Activated CD4-positive, alpha-beta memory T cell treated with anti-CD3 and anti-CD28 coated beads for 36 hours (primary cell): Measurements from ENCODE around the gene HLA-DRA. TPM values are rescaled to one million over a fixed set of nuclear protein-coding genes. Genes with fewer than 3 reads are reported as not detected.

Experiments
- CTCF ChIA-PET: fragments of 350-600 bp; sonication (Branson Sonifier 250); formaldehyde crosslinking; loops from one replicate; lab custom pipeline; 2021; ENCODE audit warnings: antibody characterized with exemption, inconsistent platforms; lab: Charles Lee
- POLR2A ChIA-PET: fragments of 350-600 bp; sonication (Branson Sonifier 250); formaldehyde crosslinking; loops from one replicate; lab custom pipeline; 2021; ENCODE audit warnings: antibody characterized with exemption; lab: Charles Lee
- DNase-seq: peaks from one replicate; pipeline ENCODE4 v3.0.0-alpha.2; 2020
- H3K27ac Mint-ChIP-seq: one replicate; pipeline ENCODE4 v1.8.0; 2021; ENCODE audit warnings: mixed read lengths
- H3K27me3 Mint-ChIP-seq: one replicate; pipeline ENCODE4 v1.8.0; 2021; ENCODE audit warnings: mixed read lengths
- H3K36me3 Mint-ChIP-seq: one replicate; pipeline ENCODE4 v1.8.0; 2021; ENCODE audit warnings: mixed read lengths
- H3K4me1 Mint-ChIP-seq: one replicate; pipeline ENCODE4 v1.8.0; 2021; ENCODE audit warnings: low read depth, mixed read lengths
- H3K4me3 Mint-ChIP-seq: one replicate; pipeline ENCODE4 v1.8.0; 2021; ENCODE audit warnings: mild to moderate bottlenecking, mixed read lengths
- H3K9me3 Mint-ChIP-seq: one replicate; pipeline ENCODE4 v1.8.0; 2021; ENCODE audit warnings: mixed read lengths
- intact Hi-C: fragments of 100-400 bp; cut with micrococcal nuclease; formaldehyde crosslinking; loops from one replicate; pipeline ENCODE4 v1.15.1; 2023
- total RNA-seq, 2 experiments: library from RNA; stranded (reverse); gene quantifications; one replicate each; pipeline ENCODE4 v1.2.3, GENCODE V29; 2021

HLA-DRA gene
- total RNA-seq, 2 experiments from 2014 or later = 5.6 to 6.0 TPM

DNA sequence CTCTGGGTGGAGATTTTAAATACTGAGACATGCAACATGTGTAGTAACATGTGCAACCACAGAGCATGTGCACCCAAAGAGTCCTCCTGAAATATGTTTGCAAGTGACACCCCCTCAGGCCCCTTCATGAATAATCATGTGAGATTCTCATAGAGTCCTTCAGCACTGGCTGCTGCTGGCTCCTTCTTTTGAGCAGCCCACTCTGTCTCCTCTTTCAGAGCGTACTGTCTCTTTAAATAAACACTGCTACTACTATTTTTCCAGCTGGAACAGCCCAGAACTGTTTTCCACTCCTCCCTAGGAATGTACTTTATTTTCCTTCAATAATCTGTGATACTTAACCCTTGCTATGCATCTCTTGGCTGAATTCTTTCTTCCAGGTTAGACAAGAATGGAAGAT, 48.4 kb downstream of the HLA-DRA start:
- H3K9me3 Mint-ChIP-seq = no peaks in the 10 kb centered on the region
- H3K4me1 Mint-ChIP-seq = no peaks in the 10 kb centered on the region
- no peaks in the 10 kb centered on the region for H3K36me3 Mint-ChIP-seq
- H3K27me3 Mint-ChIP-seq = peaks cover 2% of the 10 kb centered on the region
- no peak overlapping the region for H3K4me3 Mint-ChIP-seq
- intact Hi-C loops = no loop called here
- POLR2A ChIA-PET = no interaction called here
- no peak for DNase-seq
- CTCF ChIA-PET = no interaction called here
- H3K27ac Mint-ChIP-seq = no peak overlapping the region

DNA sequence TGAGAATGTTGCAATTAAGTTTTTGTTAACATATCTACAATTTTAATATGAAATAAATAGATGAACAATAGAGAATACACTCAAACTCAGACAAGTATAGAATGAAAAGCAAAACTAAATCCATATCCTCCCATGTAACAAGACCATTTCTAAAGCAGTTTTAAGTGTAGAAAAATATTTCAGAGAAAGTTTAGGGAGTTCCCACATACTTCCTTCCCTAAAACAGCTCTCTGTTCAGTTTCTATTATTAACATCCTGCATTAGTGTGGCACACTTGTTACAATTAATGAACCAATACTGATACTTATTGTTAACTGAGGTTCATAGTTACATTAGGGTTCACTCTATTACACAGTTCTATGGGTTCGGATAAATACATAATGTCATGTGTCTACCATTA, 52.0 kb downstream of the HLA-DRA start:
- Mint-ChIP-seq H3K4me1 (no peaks in the 10 kb centered on the region), H3K9me3 (no peaks in the 10 kb centered on the region), H3K36me3 (no peaks in the 10 kb centered on the region), H3K27ac (no peak overlapping the region), H3K4me3 (no peak overlapping the region), H3K27me3 (peaks cover 2% of the 10 kb centered on the region)
- no peak for DNase-seq
- intact Hi-C loops = no loop called here
- CTCF ChIA-PET = no interaction called here
- POLR2A ChIA-PET = no interaction called here

DNA sequence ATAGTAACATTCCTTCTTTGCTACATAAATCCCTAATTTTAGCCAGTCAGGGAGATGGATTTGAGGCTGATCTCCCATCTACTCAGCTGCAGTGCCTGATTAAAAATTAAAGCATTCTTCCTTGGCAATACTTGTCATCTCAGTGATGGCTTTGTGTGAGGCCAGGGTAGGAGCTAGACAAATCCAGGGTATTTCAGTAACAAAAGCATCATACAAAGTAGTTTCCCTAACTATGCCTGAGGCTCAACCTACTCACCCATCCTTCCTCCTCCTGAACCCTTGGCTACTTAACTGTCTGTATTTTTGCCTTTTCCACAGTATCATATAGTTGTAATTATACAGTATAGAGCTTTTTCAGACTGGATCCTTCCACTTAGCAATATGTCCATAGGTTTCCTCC, 52.7 kb downstream of the HLA-DRA start:
- H3K4me1 Mint-ChIP-seq = no peaks in the 10 kb centered on the region
- intact Hi-C loops = no loop called here
- H3K4me3 Mint-ChIP-seq = no peak overlapping the region
- ChIA-PET POLR2A (interaction anchor here (0.6 kb wide), 1 partner anchor 160 kb away, joined by 3 read pairs; no protein-coding TSS in a partner anchor), CTCF (no interaction called here)
- H3K36me3 Mint-ChIP-seq = no peaks in the 10 kb centered on the region
- H3K9me3 Mint-ChIP-seq = no peaks in the 10 kb centered on the region
- H3K27me3 Mint-ChIP-seq = peaks cover 2% of the 10 kb centered on the region
- DNase-seq = no peak
- no peak overlapping the region for H3K27ac Mint-ChIP-seq

Other genes starting within 250 kb of the HLA-DRA start
- gene PBX2, start 249.7 kb upstream of the HLA-DRA start, total RNA-seq = 10 to 100 TPM; 63.4 to 65.9 TPM
- gene GPSM3, start 247.2 kb upstream of the HLA-DRA start, total RNA-seq = 100 to 1,000 TPM; 117 to 118 TPM
- gene NOTCH4, start 215.8 kb upstream of the HLA-DRA start, total RNA-seq = under 1 TPM; 0.31 to 0.51 TPM
- not detected for gene TSBP1, start 68.0 kb upstream of the HLA-DRA start, total RNA-seq
- not detected for gene BTNL2, start 32.7 kb upstream of the HLA-DRA start, total RNA-seq
- under 1 TPM; 0.48 to 0.82 TPM for gene HLA-DRB5, start 90.4 kb downstream of the HLA-DRA start, total RNA-seq
- 1 to 10 TPM; 7.3 to 8.7 TPM for gene HLA-DRB1, start 150.0 kb downstream of the HLA-DRA start, total RNA-seq
- 1 to 10 TPM in 1 of 2 experiments, under 1 TPM in 1; 0.97 to 1.4 TPM for gene HLA-DQA1, start 197.5 kb downstream of the HLA-DRA start, total RNA-seq
- gene HLA-DQB1, start 226.8 kb downstream of the HLA-DRA start, total RNA-seq = 10 to 100 TPM in 1 of 2 experiments, 1 to 10 TPM in 1; 9.7 to 10.1 TPM